GM13977 (cell line): ENCODE measurements around the gene SGK1.

Source experiments
- DNase-seq: peaks from one replicate; pipeline ENCODE4 v3.0.0; 2012; ENCODE audit warnings: low spot score
- in situ Hi-C: fragments of 300-500 bp; cut with MboI; formaldehyde crosslinking; loops from one replicate; pipeline ENCODE4 v1.12.0; 2022; ENCODE audit warnings: low sequenced_read_pairs, low pct_unique_long_range_greater_than_20kb, mixed read lengths, inconsistent platforms; ENCODE audit not compliant: unreplicated experiment
- TF ChIP-seq, protein P1 (sequence below): IDR thresholded peaks from 2 replicates; pipeline ENCODE4 v1.5.1; 2012; ENCODE audit warnings: mild to moderate bottlenecking, control low read depth; ENCODE audit not compliant: insufficient read depth; ENCODE audit errors: extremely low read depth, missing control alignments

The SGK1 gene

GRCh38 chr6:134356405-134356804, 38.5 kb upstream of the SGK1 start:
- in situ Hi-C loops: no loop called here
- no peak for DNase-seq
- TF ChIP-seq, protein P1, sequence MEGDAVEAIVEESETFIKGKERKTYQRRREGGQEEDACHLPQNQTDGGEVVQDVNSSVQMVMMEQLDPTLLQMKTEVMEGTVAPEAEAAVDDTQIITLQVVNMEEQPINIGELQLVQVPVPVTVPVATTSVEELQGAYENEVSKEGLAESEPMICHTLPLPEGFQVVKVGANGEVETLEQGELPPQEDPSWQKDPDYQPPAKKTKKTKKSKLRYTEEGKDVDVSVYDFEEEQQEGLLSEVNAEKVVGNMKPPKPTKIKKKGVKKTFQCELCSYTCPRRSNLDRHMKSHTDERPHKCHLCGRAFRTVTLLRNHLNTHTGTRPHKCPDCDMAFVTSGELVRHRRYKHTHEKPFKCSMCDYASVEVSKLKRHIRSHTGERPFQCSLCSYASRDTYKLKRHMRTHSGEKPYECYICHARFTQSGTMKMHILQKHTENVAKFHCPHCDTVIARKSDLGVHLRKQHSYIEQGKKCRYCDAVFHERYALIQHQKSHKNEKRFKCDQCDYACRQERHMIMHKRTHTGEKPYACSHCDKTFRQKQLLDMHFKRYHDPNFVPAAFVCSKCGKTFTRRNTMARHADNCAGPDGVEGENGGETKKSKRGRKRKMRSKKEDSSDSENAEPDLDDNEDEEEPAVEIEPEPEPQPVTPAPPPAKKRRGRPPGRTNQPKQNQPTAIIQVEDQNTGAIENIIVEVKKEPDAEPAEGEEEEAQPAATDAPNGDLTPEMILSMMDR: no peak

DNA sequence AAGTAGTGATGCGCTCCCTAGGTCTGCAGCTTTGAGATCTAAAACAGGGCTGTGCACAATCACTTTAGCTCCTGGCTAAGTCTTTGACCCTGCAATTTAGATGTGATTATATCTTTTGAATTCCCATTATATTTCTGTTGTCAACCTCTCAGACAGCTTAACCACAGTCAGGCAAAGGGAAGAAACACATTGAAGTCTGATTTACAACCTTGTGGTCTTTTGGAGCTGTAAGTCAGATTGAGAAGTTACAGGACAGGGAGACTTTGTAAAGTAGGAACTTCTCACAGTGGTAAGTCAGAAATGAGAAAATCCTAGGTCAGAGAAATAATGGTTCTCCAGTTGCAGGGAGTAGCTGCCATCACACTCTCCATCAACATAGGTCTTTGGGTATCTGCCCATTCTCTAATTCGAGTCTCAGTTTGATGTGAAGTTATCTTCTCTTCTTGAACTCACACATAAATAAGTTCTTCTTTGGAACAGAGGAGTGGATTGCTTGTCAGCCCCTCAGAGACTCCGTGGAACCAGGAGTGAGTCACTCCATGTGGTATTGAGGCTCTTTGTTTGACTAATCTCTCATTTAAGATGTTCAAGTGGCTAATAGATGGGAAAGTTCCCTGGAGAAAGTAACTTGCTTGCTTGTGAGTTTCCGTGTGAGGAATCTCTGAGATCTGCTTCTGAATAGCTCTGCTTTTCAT, 35.0 kb upstream of the SGK1 start:
- TF ChIP-seq, protein P1: no peak
- in situ Hi-C loops: no loop called here
- DNase-seq: no peak

- DNase-seq: no peak
- in situ Hi-C loops: no loop called here
- TF ChIP-seq, protein P1: no peak
These were observed 33.9 kb upstream of the SGK1 start for GRCh38 chr6:134351615-134352474.

GRCh38 chr6:134347885-134348805, 30.2 kb upstream of the SGK1 start:
- DNase-seq: no peak
- TF ChIP-seq, protein P1: no peak
- in situ Hi-C loops: no loop called here

- TF ChIP-seq, protein P1: no peak
- in situ Hi-C loops: no loop called here
- DNase-seq: no peak
These were observed 29.1 kb upstream of the SGK1 start for GRCh38 chr6:134346932-134347545.

- no peak for DNase-seq
- TF ChIP-seq, protein P1: no peak
- in situ Hi-C loops: no loop called here
These were observed 27.9 kb upstream of the SGK1 start for GRCh38 chr6:134345789-134346188.
